Measurements from ENCODE around the gene OSBPL10.

Gene OSBPL10

GRCh38 chr3:31729573-31729972, 251.5 kb downstream of the OSBPL10 start:
- no peak for DNase-seq

- no peak for DNase-seq
Measured at GRCh38 chr3:31729082-31729481, 252.0 kb downstream of the OSBPL10 start.

DNA sequence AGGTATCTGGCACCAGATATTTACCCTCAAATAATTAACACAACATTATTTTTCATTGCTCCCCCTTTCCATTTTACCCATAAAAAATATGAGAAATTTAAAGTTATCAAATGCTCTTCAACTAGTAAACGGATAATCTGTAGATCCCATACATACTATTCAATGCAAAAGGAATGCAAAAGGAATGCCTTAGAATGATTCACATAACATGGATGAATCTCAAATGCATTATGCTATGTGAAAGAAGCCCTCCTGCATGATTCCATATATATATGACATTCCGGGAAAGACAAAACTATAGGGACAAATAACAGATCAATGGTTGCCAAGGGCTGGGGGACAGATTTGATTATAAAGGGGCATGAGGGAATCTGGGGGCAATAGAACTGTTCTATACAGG, 252.7 kb downstream of the OSBPL10 start:
- no peak for DNase-seq

DNA sequence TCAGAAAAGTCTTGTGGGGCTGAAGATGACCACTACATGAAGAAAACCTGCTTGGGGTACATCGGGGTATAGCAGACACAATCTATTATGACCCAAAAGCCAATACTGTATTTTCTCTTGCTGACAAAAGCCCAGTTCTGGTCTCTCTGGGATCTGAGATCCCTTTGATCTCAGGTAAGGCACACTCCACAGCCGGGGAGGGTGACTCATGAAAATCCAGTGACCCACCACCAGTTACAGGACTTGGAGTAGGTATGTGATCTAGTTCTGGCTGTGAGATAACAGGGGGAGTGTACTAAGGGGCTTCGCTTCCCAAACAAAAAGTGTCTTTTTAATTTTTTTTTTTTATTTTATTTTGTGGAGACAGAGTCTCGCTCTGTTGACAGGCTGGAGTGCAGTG, 255.1 kb downstream of the OSBPL10 start:
- no peak for DNase-seq

- DNase-seq: no peak
Measured at GRCh38 chr3:31725568-31725967, 255.5 kb downstream of the OSBPL10 start.

DNA sequence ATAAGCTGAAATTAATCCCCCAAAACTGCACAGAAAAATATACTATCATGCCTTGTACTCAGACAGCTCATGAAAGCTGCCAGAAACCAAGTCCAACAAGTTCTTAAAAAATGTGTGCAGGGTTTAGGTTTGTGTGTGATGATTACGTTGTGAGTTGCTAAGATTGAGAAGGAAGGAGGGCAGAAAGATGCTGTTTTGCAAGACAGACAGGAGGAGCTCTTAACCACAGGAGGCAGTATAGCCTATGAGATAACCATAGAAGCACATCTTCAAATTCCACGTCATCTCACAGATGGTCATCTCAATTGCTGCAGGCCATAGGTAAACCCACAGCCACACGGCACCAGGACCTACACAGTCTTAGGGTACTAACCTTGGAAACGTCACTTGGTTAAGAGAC, 256.4 kb downstream of the OSBPL10 start:
- no peak for DNase-seq

- no peak for DNase-seq
Measured at GRCh38 chr3:31724116-31724515, 256.9 kb downstream of the OSBPL10 start.

GRCh38 chr3:31723701-31724100, 257.4 kb downstream of the OSBPL10 start:
- DNase-seq: no peak

DNA sequence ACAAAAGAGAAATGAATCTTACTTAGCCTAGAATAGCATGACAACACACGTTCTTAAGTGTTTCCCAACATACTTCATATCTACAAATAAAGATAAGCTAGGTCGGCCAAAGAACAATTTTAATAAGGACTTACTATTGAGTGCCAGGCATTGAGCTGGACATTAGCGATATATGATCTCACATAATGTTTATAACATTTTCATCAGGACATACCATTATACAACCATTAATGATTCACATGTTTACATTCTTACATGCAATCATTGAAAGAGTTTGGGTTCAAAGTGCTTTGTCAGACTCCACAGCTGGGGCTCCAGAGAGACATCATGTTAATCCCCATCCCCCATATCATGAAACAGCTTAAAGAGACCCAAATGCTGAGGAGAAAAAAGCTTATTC, 259.4 kb downstream of the OSBPL10 start:
- no peak for DNase-seq

GRCh38 chr3:31714495-31715280, 266.4 kb downstream of the OSBPL10 start:
- DNase-seq: no peak

- no peak for DNase-seq
Measured at GRCh38 chr3:31713816-31714215, 267.2 kb downstream of the OSBPL10 start.

DNA sequence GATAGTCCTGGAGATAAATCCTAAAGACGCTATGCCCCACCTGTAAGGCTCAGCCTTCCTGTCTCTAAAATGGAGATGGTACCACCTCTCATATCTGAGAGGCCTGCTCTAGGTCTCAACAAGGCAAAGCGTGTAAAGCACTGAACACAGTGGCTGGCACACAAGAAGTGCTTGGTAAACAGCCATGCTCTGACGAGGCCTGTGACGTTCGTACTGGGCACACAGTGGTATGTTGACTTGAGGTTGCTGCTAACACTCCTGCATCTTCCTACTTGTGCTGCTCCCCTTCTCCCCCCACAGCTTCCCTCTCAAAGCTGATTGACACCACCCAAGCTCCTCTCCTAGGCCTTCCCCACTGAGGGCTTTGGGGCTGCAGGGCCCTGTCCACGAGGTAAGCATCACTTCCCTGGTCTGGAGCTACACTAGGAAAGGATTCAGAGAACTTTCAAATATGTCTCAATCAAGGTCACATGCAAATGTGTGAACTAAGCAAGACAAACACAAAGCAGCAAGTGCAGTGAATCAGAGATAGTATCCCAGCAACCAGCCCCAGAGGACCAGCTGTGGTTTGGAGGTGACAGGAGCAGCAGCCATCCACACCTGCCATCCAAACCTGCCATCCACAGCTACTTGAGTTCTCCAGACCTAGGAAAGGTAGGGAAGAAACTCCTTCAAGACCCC, 270.8 kb downstream of the OSBPL10 start:
- no peak for DNase-seq

- no peak for DNase-seq
Measured at GRCh38 chr3:31709526-31709925, 271.5 kb downstream of the OSBPL10 start.

DNA sequence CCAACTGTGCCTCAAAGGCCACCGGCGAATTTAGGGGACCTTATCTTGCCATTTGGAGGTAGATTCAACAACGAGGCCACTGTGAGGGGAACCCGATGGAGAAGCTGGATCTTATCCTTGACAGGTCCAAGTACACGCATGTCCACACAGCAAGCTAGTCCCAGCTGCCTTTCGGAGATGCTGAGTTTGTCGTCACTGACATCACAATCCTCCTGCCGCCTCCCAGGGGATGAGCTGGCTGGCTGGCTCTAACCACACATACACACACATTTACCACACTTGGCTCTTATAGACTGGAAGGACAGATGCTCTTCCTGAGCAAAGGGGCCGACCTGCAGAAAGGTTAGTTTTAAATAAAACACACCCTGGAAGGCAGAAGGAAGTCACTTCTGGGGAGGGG, 272.1 kb downstream of the OSBPL10 start:
- DNase-seq: no peak

DNA sequence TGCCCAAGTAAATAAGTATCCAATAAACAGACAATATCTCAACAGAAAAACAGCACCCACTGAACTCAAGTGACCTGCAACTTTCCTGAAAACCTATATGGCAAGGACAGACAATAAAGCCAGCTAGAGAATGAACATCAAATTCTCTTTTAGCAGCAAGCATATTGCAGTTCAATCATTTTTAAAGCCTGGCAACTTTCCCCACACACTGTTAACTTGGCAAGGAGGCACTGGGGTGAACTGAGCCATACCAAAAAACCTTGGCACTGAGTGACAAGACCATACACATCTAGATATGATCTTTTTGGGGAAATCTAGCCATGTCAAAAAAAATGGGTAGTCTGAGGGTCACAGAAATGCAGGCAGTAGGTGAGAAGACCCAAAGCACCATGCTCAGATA, 273.8 kb downstream of the OSBPL10 start:
- no peak for DNase-seq

- DNase-seq: no peak
Measured at GRCh38 chr3:31705736-31706135, 275.3 kb downstream of the OSBPL10 start.

DNA sequence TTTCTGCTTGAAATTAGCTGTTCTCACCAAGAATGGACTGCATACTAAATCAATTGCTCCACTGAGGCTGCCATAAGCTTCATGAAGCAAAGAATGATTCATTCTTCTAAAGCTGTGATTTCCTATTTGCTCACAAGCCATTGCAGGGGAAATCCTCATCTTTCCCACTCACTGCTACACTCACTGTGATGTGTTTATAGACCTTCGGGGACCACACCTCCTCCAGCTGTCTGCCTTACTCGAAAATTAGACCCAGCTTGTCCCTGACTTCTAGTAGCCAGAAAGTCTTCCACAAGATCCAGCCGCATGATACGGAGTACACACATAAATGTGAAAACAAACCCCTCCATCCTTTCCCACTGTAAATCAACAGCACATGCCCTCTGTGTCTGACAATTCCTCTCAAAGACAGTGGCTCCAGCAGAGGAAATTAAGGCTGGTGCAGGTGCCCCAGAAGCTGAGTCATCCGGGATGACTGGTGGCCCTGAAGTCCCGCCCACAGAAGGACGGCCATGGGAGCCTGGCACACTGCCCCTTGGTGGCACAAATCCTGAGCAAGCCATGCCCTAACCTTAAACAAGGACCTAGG, 276.4 kb downstream of the OSBPL10 start:
- DNase-seq: no peak

- no peak for DNase-seq
Measured at GRCh38 chr3:31704156-31704555, 276.9 kb downstream of the OSBPL10 start.

- no peak for DNase-seq
Measured at GRCh38 chr3:31701286-31701685, 279.8 kb downstream of the OSBPL10 start.

GRCh38 chr3:31699309-31699953, 281.6 kb downstream of the OSBPL10 start:
- DNase-seq: no peak

DNA sequence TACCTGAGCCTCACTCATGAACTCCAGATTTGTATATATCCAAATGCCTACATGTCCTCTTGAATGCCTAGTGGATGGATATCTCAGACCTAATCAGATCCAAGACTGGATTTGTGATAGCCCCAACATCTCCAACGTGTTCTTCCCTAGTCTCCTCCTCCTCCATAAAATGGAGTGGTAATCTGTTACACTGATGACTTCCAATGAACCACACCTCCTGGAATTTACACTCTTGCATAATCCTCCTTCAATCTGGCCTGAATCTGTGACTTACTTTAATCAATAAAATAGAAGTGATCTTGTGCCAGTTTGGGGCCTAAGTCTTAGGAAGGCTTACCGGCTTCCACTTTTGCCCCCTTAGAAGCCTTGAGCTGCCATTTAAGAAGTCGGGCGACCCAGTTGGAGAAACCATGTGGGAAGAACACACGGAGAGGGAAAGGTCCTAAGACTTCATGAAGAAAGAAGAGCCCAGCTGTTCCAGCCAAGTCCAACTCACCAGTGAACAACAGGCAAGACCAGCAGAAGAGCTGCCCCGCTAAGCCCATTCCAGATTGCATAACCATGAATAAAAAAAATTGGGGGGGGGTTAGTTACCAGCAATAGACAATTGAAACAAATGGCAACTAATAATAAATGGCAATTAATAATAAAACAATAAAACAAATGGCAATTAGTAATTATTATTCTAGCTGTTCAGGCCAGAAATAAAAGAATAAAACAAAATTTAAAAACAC, 284.1 kb downstream of the OSBPL10 start:
- no peak for DNase-seq

DNA sequence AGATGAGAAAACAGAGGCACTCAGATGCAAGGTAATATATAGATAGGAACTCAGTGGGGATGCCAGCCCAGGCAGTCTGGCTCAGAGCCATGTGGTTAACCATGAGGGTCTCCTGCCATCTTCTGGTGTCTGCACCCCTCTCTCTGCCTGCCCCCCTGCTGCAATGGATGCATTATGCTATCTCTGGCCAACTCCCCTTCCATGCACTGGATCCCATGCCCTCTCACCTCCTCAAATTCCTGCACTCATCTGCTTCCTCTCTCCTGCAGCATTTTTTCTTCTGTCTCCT, 285.1 kb downstream of the OSBPL10 start:
- no peak for DNase-seq
